Endothelial cell of umbilical vein (primary cell): ENCODE data around the gene HRK. TPM values are rescaled to one million over a fixed set of nuclear protein-coding genes. Genes with fewer than 3 reads are reported as not detected.

ENCODE experiments used
- BruUV-seq: library from RNA; stranded (reverse); fragments of 400-500 nt; replicated peaks from 2 replicates; lab custom pipeline; 2021; lab: Mats Ljungman, UMichigan
- CTCF ChIA-PET: fragments of 300-600, 350-600 bp; sonication (Branson Sonifier 250); formaldehyde crosslinking; loops from one replicate; lab custom pipeline; 2021; ENCODE audit warnings: antibody characterized with exemption, inconsistent platforms; lab: Charles Lee
- POLR2A ChIA-PET: fragments of 300-600, 350-600 bp; sonication (Branson Sonifier 250); formaldehyde crosslinking; loops from one replicate; lab custom pipeline; 2021; ENCODE audit warnings: antibody characterized with exemption, inconsistent platforms; lab: Charles Lee
- DNase-seq: peaks from one replicate; pipeline ENCODE4 v3.0.0-alpha.2; 2011; ENCODE audit warnings: low read depth, low spot score
- FAIRE-seq: peaks from 2 replicates; lab custom pipeline; 2011; peaks lifted over from hg19 to GRCh38; lab: Jason Lieb, UNC
- H2AFZ ChIP-seq: 2 replicates; pipeline ENCODE4 v1.6.0; 2012; ENCODE audit warnings: low read depth, low read length, control low read depth, inconsistent platforms
- H3K27ac ChIP-seq: 2 replicates; pipeline ENCODE4 v1.5.1; 2011; ENCODE audit warnings: low read depth, mild to moderate bottlenecking, control low read depth, low read length, moderate library complexity; ENCODE audit not compliant: insufficient read depth
- H3K27me3 ChIP-seq, 2 experiments: 2 replicates each; pipeline versions ENCODE4 v1.6.0 to v1.6.1; 2011; ENCODE audit warnings: low read length in 2 of 2, mixed read lengths in 1 of 2; ENCODE audit not compliant: control insufficient read depth in 2 of 2, insufficient read depth in 2 of 2
- H3K36me3 ChIP-seq, 2 experiments: 2 replicates in 1 of 2; 3 replicates in 1 of 2; pipeline ENCODE4 v1.5.1; 2011; ENCODE audit warnings: low read length in 2 of 2, mild to moderate bottlenecking in 1 of 2, moderate library complexity in 1 of 2; ENCODE audit not compliant: control insufficient read depth in 2 of 2, insufficient read depth in 2 of 2; ENCODE audit errors: extremely low read depth in 1 of 2
- H3K4me1 ChIP-seq: 3 replicates; pipeline ENCODE4 v1.5.1; 2011; ENCODE audit warnings: mild to moderate bottlenecking, low read length; ENCODE audit not compliant: control insufficient read depth, insufficient read depth; ENCODE audit errors: extremely low read depth
- H3K4me2 ChIP-seq: 2 replicates; pipeline ENCODE4 v1.6.1; 2011; ENCODE audit warnings: low read length, control low read depth, mixed read lengths; ENCODE audit not compliant: insufficient read depth
- H3K4me3 ChIP-seq, 3 experiments: fragments of 200-600 bp in 1 of 3; sonication (generic), shearing (Covaris generic) in 1 of 3; replicated peaks in 1 of 3; 2 replicates each; pipeline ENCODE4 v1.5.1; 2011 to 2016; ENCODE audit warnings: control low read depth in 3 of 3, low read length in 3 of 3, mild to moderate bottlenecking in 2 of 3, inconsistent platforms in 1 of 3, low read depth in 1 of 3, moderate library complexity in 1 of 3; ENCODE audit not compliant: insufficient read depth in 1 of 3
- H3K79me2 ChIP-seq: 2 replicates; pipeline ENCODE4 v1.6.0; 2012; ENCODE audit warnings: low read length, inconsistent platforms; ENCODE audit not compliant: control insufficient read depth, insufficient read depth
- H3K9ac ChIP-seq: replicated peaks from 2 replicates; pipeline ENCODE3; 2011; ENCODE audit warnings: low read length, control low read depth; ENCODE audit not compliant: insufficient read depth; ENCODE audit errors: extremely low read depth
- H3K9me1 ChIP-seq: replicated peaks from 3 replicates; pipeline ENCODE4 v1.6.0; 2011; ENCODE audit warnings: mild to moderate bottlenecking, low read length; ENCODE audit not compliant: control insufficient read depth, insufficient read depth; ENCODE audit errors: extremely low read depth
- H3K9me3 ChIP-seq: replicated peaks from 2 replicates; pipeline ENCODE4 v1.5.1; 2012; ENCODE audit warnings: low read length, inconsistent platforms; ENCODE audit not compliant: control insufficient read depth, insufficient read depth
- H4K20me1 ChIP-seq: replicated peaks from 2 replicates; pipeline ENCODE3; 2011; ENCODE audit warnings: mild to moderate bottlenecking, low read length; ENCODE audit not compliant: control insufficient read depth, insufficient read depth; ENCODE audit errors: extremely low read depth
- CTCF ChIP-seq, 2 donors: IDR thresholded peaks; 1 replicate in 1 of 2; 2 replicates in 1 of 2; pipeline ENCODE4 v1.5.1; 2011; ENCODE audit warnings: low read length in 2 of 2, mild to moderate bottlenecking in 2 of 2, moderate library complexity in 2 of 2, control low read depth in 1 of 2, inconsistent platforms in 1 of 2, low read depth in 1 of 2; ENCODE audit not compliant: insufficient read depth in 1 of 2; ENCODE audit errors: extremely low read depth in 1 of 2
- EZH2 ChIP-seq: IDR thresholded peaks from 2 replicates; pipeline ENCODE4 v1.6.1; 2012; ENCODE audit warnings: borderline replicate concordance, low read depth, mild to moderate bottlenecking, moderate library complexity, low read length, inconsistent platforms; ENCODE audit not compliant: severe bottlenecking
- FOS ChIP-seq: IDR thresholded peaks from 2 replicates; pipeline ENCODE4 v1.6.1; 2011; ENCODE audit warnings: mild to moderate bottlenecking, low read length, moderate library complexity, borderline replicate concordance; ENCODE audit not compliant: insufficient read depth
- GATA2 ChIP-seq: IDR thresholded peaks from 2 replicates; pipeline ENCODE4 v1.7.0; 2011; ENCODE audit warnings: low read depth, mild to moderate bottlenecking, moderate library complexity, mixed read lengths, low read length; ENCODE audit not compliant: insufficient read length, insufficient read depth
- JUN ChIP-seq: IDR thresholded peaks from 2 replicates; pipeline ENCODE4 v1.6.1; 2011; ENCODE audit warnings: borderline replicate concordance, low read depth; ENCODE audit not compliant: insufficient read length, insufficient read depth
- MAX ChIP-seq: IDR thresholded peaks from 2 replicates; pipeline ENCODE4 v1.6.1; 2011; ENCODE audit not compliant: insufficient read depth, insufficient read length
- MYC ChIP-seq: IDR thresholded peaks from one replicate; pipeline ENCODE4 v1.6.1; 2011; ENCODE audit warnings: mild to moderate bottlenecking, low read depth, low read length
- POLR2A ChIP-seq: IDR thresholded peaks from 2 replicates; pipeline ENCODE4 v1.6.1; 2012; ENCODE audit warnings: low read depth, mild to moderate bottlenecking, control low read depth, low read length
- POLR2AphosphoS5 ChIP-seq: IDR thresholded peaks from 2 replicates; pipeline ENCODE4 v1.6.1; 2012; ENCODE audit warnings: low read depth, mild to moderate bottlenecking, control low read depth, low read length, moderate library complexity; ENCODE audit not compliant: insufficient read depth
- dilution Hi-C: fragments of 300-500 bp; cut with MboI; formaldehyde crosslinking; loops from one replicate; pipeline ENCODE4 v1.15.0; 2019; ENCODE audit warnings: low sequenced_read_pairs; ENCODE audit not compliant: extremely low pct_ligation_motif_present
- intact Hi-C: fragments of 100-400 bp; cut with micrococcal nuclease; formaldehyde crosslinking; loops from one replicate; pipeline ENCODE4 v1.10.0; 2022
- polyA plus RNA-seq, 4 experiments: library from polyadenylated mRNA; depleted of rRNA in 3 of 4; stranded (reverse) in 3 of 4; unstranded in 1 of 4; fragments of >200 nt; gene quantifications; 2 replicates each; pipeline versions ENCODE4 v1.2.1 to v1.2.3, GENCODE V29; 2011 to 2012; ENCODE audit warnings: missing spikeins in 1 of 4
- total RNA-seq: library from RNA; stranded (reverse); gene quantifications from 2 replicates; pipeline ENCODE4 v1.2.3, GENCODE V29; 2021

The HRK gene
- total and polyA plus RNA-seq, 2 donors (not counting 3 experiments of a cell fraction or from before 2014, with no cell fraction given), result not detected

GRCh38 chr12:116919706-116920485 lies 38.7 kb upstream of the HRK start:
- DNase-seq (peak; percentile 16), FAIRE-seq (peak; percentile 76)
- Histone ChIP-seq H3K9me1 (no peaks in the 10 kb centered on the region), H3K36me3 (no peaks in the 10 kb centered on the region), H3K9ac (no peak overlapping the region), H2AFZ (no peak overlapping the region), H3K4me1 (peaks cover 13% of the 10 kb centered on the region), H3K79me2 (peaks cover 31% of the 10 kb centered on the region), H3K4me2 (no peak overlapping the region), H3K27me3 (no peaks in the 10 kb centered on the region), H4K20me1 (no peaks in the 10 kb centered on the region), H3K4me3 (no peak overlapping the region), H3K9me3 (no peaks in the 10 kb centered on the region), H3K27ac (no peak overlapping the region)
- ChIA-PET CTCF (interaction anchor here (1.4 to 1.5 kb wide), 2 partner anchors 10 to 13 kb away, joined by 3 read pairs; no protein-coding TSS in a partner anchor), POLR2A (no interaction called here)
- intact Hi-C loops, result loop anchor here (10.0 kb wide), 1 partner anchor 235 kb away; no protein-coding TSS in a partner anchor
- dilution Hi-C loops, result no loop called here
- no TSS peak for BruUV-seq
- TF ChIP-seq CTCF (IDR thresholded peaks at IDR 0.05; ENCODE audit: extremely low read depth in 1 of 2, insufficient read depth in 1 of 2, low read depth in 1 of 2, low read length in 2 of 2) (no peak), POLR2A (no peak), POLR2AphosphoS5 (no peak), MAX (no peak), EZH2 (no peak), FOS (no peak), GATA2 (no peak), MYC (no peak), JUN (no peak)
